GM19240 (cell line): ENCODE measurements around the gene MOAP1.
A peak's percentile ranks its signal among the peaks of the same experiment; 100 is the strongest.
"Not testable (repeated sequence)": the region's sequence is repeated elsewhere in the genome, so short reads cannot be mapped to it uniquely, and the experiment has no call there.

ENCODE experiments used
- DNase-seq: peaks from one replicate; pipeline ENCODE4 v3.0.0; 2011; ENCODE audit warnings: low spot score; ENCODE audit not compliant: insufficient read length

The MOAP1 gene

DNA sequence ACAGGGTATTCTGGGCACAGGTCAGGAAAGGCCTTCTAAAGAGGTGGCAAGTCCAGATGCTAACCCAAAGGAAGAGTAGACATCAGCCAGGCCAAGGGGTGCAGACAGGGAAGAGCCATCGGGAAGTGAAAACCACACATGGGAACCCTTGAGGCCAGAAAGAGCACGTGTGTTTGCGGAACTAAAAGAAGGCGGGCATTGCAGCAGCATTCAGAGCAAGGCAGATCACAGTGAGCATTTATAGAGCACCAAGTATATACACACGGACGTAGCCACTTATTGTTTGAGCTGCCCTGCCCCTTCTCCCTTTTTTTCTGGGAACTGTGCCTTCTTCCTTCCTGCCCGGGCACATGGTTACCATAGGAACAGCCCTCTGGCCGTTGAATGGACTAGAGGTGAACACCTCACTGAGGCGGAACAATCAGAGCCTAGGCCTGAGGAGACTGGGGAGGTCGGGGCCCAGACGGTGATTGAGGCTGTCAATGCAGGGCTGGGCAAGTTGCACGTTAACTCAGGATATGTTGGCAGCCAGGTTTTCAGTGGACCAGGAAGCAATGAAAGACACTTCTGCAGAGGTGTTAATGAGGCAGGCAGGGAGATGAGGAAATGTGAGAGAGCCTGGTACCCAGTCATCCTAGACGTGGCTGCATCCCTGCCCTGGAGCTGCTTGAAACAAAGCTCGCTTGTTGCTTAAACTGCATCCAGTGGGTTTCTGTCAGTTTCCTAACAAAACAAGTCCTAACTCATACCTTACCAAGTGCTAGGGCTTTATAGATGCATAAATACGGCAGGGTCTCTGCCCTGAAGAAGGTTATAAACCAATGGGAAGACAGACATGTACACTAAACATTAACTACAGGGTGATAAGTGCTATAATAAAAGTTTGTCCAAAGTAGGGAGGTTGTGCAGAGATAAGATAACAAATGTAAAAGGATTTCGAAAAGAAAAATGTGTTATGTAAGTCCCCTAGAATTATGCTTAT is 34.2 kb downstream of the MOAP1 start:
- DNase-seq, result no peak

- DNase-seq, result no peak
Observed at GRCh38 chr14:93148979-93149378, 35.7 kb downstream of the MOAP1 start.

GRCh38 chr14:93146119-93146518 is 38.6 kb downstream of the MOAP1 start:
- peak; percentile 19 for DNase-seq

DNA sequence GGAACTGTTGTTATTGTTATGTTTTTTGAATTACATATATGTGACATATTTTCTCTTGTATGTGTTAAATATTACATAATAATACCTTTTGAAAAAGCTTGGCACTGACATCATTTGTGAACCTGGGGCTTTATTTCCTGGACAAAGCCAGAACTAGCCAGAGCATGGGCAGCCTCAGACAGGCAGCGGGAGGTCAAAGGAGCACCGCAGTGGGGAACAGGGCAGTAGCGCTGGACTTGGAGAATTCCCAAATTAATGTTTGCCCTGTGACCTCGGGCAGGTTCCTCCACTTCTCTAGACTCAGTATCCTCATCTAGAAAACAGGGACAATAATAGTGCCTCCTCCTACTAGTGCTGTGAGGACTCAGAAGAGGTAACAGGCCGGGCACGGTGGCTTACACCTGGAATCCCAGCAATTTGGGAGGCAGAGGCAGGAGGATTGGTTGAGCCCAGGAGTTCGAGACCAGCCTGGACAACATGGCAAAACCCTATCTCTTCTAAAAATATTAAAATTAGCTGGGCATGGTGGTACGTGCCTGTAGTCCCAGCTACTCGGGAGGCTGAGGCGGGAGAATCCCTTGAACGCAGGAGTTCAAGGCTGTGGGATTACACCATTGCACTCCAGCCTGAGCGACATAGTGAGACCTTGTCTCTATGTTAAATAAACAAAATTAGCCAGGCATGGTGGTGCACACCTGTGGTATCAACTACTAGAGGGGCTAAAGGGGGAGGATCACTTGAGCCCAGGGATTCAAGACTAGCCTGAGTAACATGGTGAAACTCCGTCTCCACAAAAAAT is 41.6 kb downstream of the MOAP1 start:
- DNase-seq, result no peak

- DNase-seq, result no peak
Observed at GRCh38 chr14:93137864-93138263, 46.8 kb downstream of the MOAP1 start.

GRCh38 chr14:93136508-93136907 is 48.2 kb downstream of the MOAP1 start:
- DNase-seq, result not testable (repeated sequence)

- no peak for DNase-seq
Observed at GRCh38 chr14:93136009-93136408, 48.7 kb downstream of the MOAP1 start.

GRCh38 chr14:93135399-93135798 is 49.3 kb downstream of the MOAP1 start:
- DNase-seq, result no peak

GRCh38 chr14:93133464-93133863 is 51.2 kb downstream of the MOAP1 start:
- DNase-seq, result no peak

DNA sequence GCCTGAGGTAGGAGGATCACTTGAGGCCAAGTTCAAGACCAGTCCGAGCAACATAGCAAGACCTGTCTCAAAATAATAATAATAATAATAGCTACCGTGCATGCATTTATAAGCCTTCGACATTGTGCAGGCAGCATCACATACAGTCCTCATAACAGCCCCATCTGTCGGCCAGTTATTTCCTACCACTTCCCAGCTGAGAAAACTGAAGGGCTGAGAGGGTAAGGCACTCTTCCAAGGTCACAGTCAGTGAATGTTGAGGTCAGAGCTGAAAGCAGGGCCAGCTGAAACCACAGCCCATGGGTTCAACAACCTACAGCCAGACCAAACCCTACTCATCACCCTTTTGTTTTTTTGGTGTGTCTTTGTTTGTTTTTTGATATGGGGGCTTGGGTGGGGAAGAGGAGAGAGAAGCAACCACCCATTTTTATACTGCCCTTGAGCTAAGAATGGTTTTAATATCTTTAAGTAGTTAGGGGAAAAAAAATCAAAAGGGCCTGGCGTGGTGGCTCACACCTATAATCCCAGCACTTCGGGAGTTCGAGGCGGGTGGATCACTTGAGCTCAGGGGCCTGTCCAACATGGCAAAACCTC is 52.1 kb downstream of the MOAP1 start:
- DNase-seq, result no peak
